Astrocyte (in vitro differentiated cells and primary cell): ENCODE results near the gene ZNF525.

Experiments used
- CTCF ChIP-seq: IDR thresholded peaks from 2 replicates; pipeline ENCODE4 v1.5.1; 2011; ENCODE audit warnings: low read depth, mild to moderate bottlenecking, inconsistent platforms, low read length, moderate library complexity; ENCODE audit not compliant: insufficient read depth
- EZH2 ChIP-seq: IDR thresholded peaks from 2 replicates; pipeline ENCODE4 v1.6.1; 2012; ENCODE audit warnings: mild to moderate bottlenecking, low read length, inconsistent platforms; ENCODE audit not compliant: insufficient read depth

- no peak for TF ChIP-seq EZH2
- TF ChIP-seq CTCF = no peak
These were observed 44.1 kb downstream of the ZNF525 start for GRCh38 chr19:53409505-53410204.
